NB4 (cell line): Measurements from ENCODE around the gene HS3ST5.

Experiments used
- MYC ChIP-seq: IDR thresholded peaks from 2 replicates; pipeline ENCODE4 v1.6.1; 2011; ENCODE audit warnings: low read depth, low read length
- POLR2A ChIP-seq: IDR thresholded peaks from 2 replicates; pipeline ENCODE4 v1.6.1; 2011; ENCODE audit warnings: mild to moderate bottlenecking; ENCODE audit not compliant: insufficient read length; ENCODE audit errors: extremely low read depth
- TF ChIP-seq, protein P1 (sequence below): IDR thresholded peaks from one replicate; pipeline ENCODE4 v1.5.1; 2012; ENCODE audit warnings: low read depth, low read length
- TF ChIP-seq, protein P2 (sequence below): IDR thresholded peaks from 2 replicates; pipeline ENCODE4 v1.6.1; 2011; ENCODE audit warnings: low read depth, low read length

DNA sequence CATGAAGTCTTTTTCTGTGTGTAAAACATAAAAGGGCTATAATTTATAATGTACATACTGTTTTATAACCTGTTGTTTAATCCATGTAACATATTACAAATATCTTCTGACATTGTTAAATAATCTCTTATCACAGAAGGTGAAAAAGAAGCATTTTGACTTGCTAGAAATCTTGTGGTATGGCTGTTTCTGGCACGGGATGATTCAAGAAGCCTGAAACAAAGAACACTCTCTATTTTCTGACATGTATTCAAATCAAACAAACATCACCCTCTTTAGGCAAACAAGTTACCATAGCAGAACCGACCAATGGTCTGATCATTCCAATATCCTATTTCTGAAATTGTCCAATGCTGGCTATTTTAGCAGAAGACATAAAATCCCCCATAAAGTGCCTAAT lies 55.4 kb downstream of the HS3ST5 start:
- no peak for TF ChIP-seq POLR2A
- TF ChIP-seq, protein P1, sequence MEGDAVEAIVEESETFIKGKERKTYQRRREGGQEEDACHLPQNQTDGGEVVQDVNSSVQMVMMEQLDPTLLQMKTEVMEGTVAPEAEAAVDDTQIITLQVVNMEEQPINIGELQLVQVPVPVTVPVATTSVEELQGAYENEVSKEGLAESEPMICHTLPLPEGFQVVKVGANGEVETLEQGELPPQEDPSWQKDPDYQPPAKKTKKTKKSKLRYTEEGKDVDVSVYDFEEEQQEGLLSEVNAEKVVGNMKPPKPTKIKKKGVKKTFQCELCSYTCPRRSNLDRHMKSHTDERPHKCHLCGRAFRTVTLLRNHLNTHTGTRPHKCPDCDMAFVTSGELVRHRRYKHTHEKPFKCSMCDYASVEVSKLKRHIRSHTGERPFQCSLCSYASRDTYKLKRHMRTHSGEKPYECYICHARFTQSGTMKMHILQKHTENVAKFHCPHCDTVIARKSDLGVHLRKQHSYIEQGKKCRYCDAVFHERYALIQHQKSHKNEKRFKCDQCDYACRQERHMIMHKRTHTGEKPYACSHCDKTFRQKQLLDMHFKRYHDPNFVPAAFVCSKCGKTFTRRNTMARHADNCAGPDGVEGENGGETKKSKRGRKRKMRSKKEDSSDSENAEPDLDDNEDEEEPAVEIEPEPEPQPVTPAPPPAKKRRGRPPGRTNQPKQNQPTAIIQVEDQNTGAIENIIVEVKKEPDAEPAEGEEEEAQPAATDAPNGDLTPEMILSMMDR = no peak
- TF ChIP-seq MYC = no peak
- TF ChIP-seq, protein P2, sequence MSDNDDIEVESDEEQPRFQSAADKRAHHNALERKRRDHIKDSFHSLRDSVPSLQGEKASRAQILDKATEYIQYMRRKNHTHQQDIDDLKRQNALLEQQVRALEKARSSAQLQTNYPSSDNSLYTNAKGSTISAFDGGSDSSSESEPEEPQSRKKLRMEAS = no peak
